Heart left ventricle (tissue), 16 donors: Measurements from ENCODE around the gene CAMK2B. TPM values are rescaled to one million over a fixed set of nuclear protein-coding genes. Genes with fewer than 3 reads are reported as not detected.

Experiments used
- ATAC-seq, 4 donors: fragments of 200-7000 bp; cut with Tn5 transposase; one replicate each; pipeline ENCODE4 v1.9.1; 2020 to 2022; ENCODE audit warnings: moderate library complexity in 4 of 4, mild to moderate bottlenecking in 3 of 4, moderate number of reproducible peaks in 1 of 4
- DNase-seq, 5 donors: peaks; one replicate each; pipeline ENCODE4 v3.0.0-alpha.2; 2020
- H3K27ac ChIP-seq, 12 donors: fragments of 200-600 bp; sonication (generic) in 4 of 12; one replicate each; pipeline versions ENCODE4 v1.5.0 to v1.8.0; 2016 to 2022; ENCODE audit warnings: mild to moderate bottlenecking in 2 of 12
- H3K27me3 ChIP-seq, 9 donors: fragments of 200-600 bp; sonication (generic) in 2 of 9; one replicate each; pipeline versions ENCODE4 v1.5.1 to v1.8.0; 2016 to 2022; ENCODE audit warnings: mild to moderate bottlenecking in 3 of 9
- H3K36me3 ChIP-seq, 9 donors: fragments of 200-600 bp; sonication (generic) in 2 of 9; one replicate each; pipeline versions ENCODE4 v1.5.0 to v1.8.0; 2018 to 2022; ENCODE audit warnings: mild to moderate bottlenecking in 2 of 9
- H3K4me1 ChIP-seq, 12 donors: fragments of 200-600 bp; sonication (generic) in 4 of 12; one replicate each; pipeline versions ENCODE4 v1.5.0 to v1.8.0; 2016 to 2022; ENCODE audit warnings: mild to moderate bottlenecking in 3 of 12
- H3K4me3 ChIP-seq, 12 donors: fragments of 200-600 bp; sonication (generic) in 4 of 12; one replicate each; pipeline versions ENCODE4 v1.5.0 to v1.8.0; 2017 to 2022; ENCODE audit warnings: mild to moderate bottlenecking in 9 of 12, moderate library complexity in 4 of 12
- H3K9me3 ChIP-seq, 12 donors: fragments of 200-600 bp; sonication (generic) in 4 of 12; one replicate each; pipeline versions ENCODE4 v1.5.0 to v1.8.0; 2016 to 2022; ENCODE audit warnings: mild to moderate bottlenecking in 1 of 12
- CTCF ChIP-seq, 12 donors: fragments of 200-600 bp; sonication (generic) in 4 of 12; IDR thresholded peaks; one replicate each; pipeline versions ENCODE4 v1.5.0 to v1.8.0; 2018 to 2022; ENCODE audit warnings: antibody characterized with exemption in 12 of 12, mild to moderate bottlenecking in 5 of 12
- POLR2A ChIP-seq, 2 donors: fragments of 450-650 bp; IDR thresholded peaks; one replicate each; pipeline ENCODE4 v1.6.1; 2017; ENCODE audit warnings: antibody characterized with exemption in 2 of 2, mild to moderate bottlenecking in 2 of 2, moderate library complexity in 2 of 2
- WGBS, 4 donors: extraction: QIAGEN DNeasy Blood & Tissue Kit in 2 of 4; methylation state at CpG; one replicate each; pipeline versions ENCODE4 v1.1.5 to v1.1.7; 2013 to 2018; 5-methylcytosine and 5-hydroxymethylcytosine counted together
- intact Hi-C, 10 donors: fragments of 100-400 bp; cut with DNase I; formaldehyde crosslinking; loops; one replicate each; pipeline versions ENCODE4 v1.11.1 to v1.14.2; 2022
- polyA plus RNA-seq, 2 donors: library from polyadenylated mRNA; stranded (reverse); fragments of 200-250 nt; gene quantifications; one replicate each; pipeline ENCODE4 v1.2.3, GENCODE V29; 2013
- total RNA-seq, 9 donors: library from RNA; depleted of rRNA in 2 of 9; stranded (reverse); fragments of >200 nt in 2 of 9; fragmentation: NEBNext Ultra II Directional in 3 of 9; extraction: Animal tissue kit (Norgen Biotek cat#: 25700) in 3 of 9; gene quantifications; one replicate each; pipeline versions ENCODE4 v1.1.0 to v1.2.4, GENCODE V29; 2016 to 2023
- donor health status: ischemic (EF 13 %, LVEDD 7.1; RV severe dilation, severe dysfunction).
- donor health status: healthy with polysubstance abuse.
- donor health status: DM: no; HTN: yes; CAD: no.
- donor health status: DM: no; HTN: no; CAD: no.
- donor health status: ischemic (EF 25% LVEDD 6.9; RV normal size, moderate dysfunction).
- donor health status: ischemic (EF 25% LVEDD 5.7; RV mildly dilated, moderate dysfunction).
- donor health status: healthy.
- donor health status: DM: yes; HTN: yes; CAD: no.
- donor health status: ischemic (EF 35%, LVEDD 5.7; RV mildly dilated, moderate dysfunction).
- donor health status: nonischemic (EF 11% LVEDD 7.7; RV severe dilation, severe dysfunction).
- donor health status: DM: yes; HTN: yes; CAD: no.
- donor health status: PGD.
- donor health status: ischemic (EF 29% LVEDD 5.4; RV normal size, mild dysfunction).
- donor health status: nonischemic (EF 23%, LVEDD 6.1; RV moderate dilation, normal function).

The CAMK2B gene
- total and polyA plus RNA-seq, 11 donors: 35.7 to 141 (median 103) TPM

GRCh38 chr7:44285561-44285960 lies 39.8 kb downstream of the CAMK2B start:
- H3K4me3 ChIP-seq: no peak overlapping the region
- DNase-seq (peak in 2 of 5 donors; percentile 4 to 17), ATAC-seq (no peak)
- no peak for TF ChIP-seq POLR2A (IDR thresholded peaks at IDR 0.05)
- TF ChIP-seq CTCF (IDR thresholded peaks at IDR 0.05): no peak
- 89 to 92% (median 90%) methylated on average over 24 of the region's 24 CpGs for WGBS, 4 donors
- H3K4me1 ChIP-seq: peaks cover 0 to 71% (median 34%) of the 10 kb centered on the region in 12 donors
- H3K36me3 ChIP-seq: no peaks in the 10 kb centered on the region
- no peaks in the 10 kb centered on the region for H3K27me3 ChIP-seq
- peak overlapping the region in 3 of 12 donors; percentile 47 to 91 (median 56) for H3K27ac ChIP-seq
- H3K9me3 ChIP-seq: no peaks in the 10 kb centered on the region
- intact Hi-C loops: loop anchor here in 1 of 10 donors (5.0 kb wide), 1 partner anchor 43 kb away; no protein-coding TSS in a partner anchor

GRCh38 chr7:44284881-44285541 lies 40.4 kb downstream of the CAMK2B start:
- TF ChIP-seq CTCF (IDR thresholded peaks at IDR 0.05) (no peak), POLR2A (IDR thresholded peaks at IDR 0.05) (no peak)
- DNase-seq (peak in 3 of 5 donors; percentile 4 to 16 (median 11)), ATAC-seq (no peak)
- WGBS, 4 donors: 83 to 91% (median 90%) methylated on average over 14 to 16 of the region's 16 CpGs
- peaks cover 0 to 71% (median 30%) of the 10 kb centered on the region in 12 donors for H3K4me1 ChIP-seq
- no peaks in the 10 kb centered on the region for H3K27me3 ChIP-seq
- no peak overlapping the region for H3K4me3 ChIP-seq
- H3K36me3 ChIP-seq: no peaks in the 10 kb centered on the region
- peak overlapping the region in 5 of 12 donors; percentile 60 to 90 (median 78) for H3K27ac ChIP-seq
- intact Hi-C loops: loop anchor here in 1 of 10 donors (5.0 kb wide), 1 partner anchor 43 kb away; no protein-coding TSS in a partner anchor
- no peaks in the 10 kb centered on the region for H3K9me3 ChIP-seq

GRCh38 chr7:44284216-44284615 lies 41.2 kb downstream of the CAMK2B start:
- Histone ChIP-seq H3K4me1 (peaks cover 0 to 69% (median 25%) of the 10 kb centered on the region in 12 donors), H3K36me3 (no peaks in the 10 kb centered on the region), H3K9me3 (no peaks in the 10 kb centered on the region), H3K4me3 (no peak overlapping the region), H3K27me3 (no peaks in the 10 kb centered on the region), H3K27ac (peak overlapping the region in 10 of 12 donors; percentile 51 to 90 (median 78))
- peak in 4 of 5 donors; percentile 7 to 25 (median 18) for DNase-seq
- ATAC-seq: no peak
- intact Hi-C loops: no loop called here
- WGBS, 4 donors: 52 to 72% (median 70%) methylated on average over 8 to 13 of the region's 13 CpGs
- no peak for TF ChIP-seq POLR2A (IDR thresholded peaks at IDR 0.05)
- no peak for TF ChIP-seq CTCF (IDR thresholded peaks at IDR 0.05)

GRCh38 chr7:44283381-44284211 lies 41.8 kb downstream of the CAMK2B start:
- WGBS, 4 donors: 50 to 72% (median 67%) methylated on average over 14 to 15 of the region's 15 CpGs
- DNase-seq (peak; percentile 58 to 80 (median 71)), ATAC-seq (peak; percentile 60 to 86 (median 76))
- H3K9me3 ChIP-seq: no peaks in the 10 kb centered on the region
- peaks cover 0 to 71% (median 24%) of the 10 kb centered on the region in 12 donors for H3K4me1 ChIP-seq
- no peak overlapping the region for H3K4me3 ChIP-seq
- no peaks in the 10 kb centered on the region for H3K27me3 ChIP-seq
- intact Hi-C loops: no loop called here
- no peaks in the 10 kb centered on the region for H3K36me3 ChIP-seq
- peak overlapping the region; percentile 32 to 90 (median 76) for H3K27ac ChIP-seq
- TF ChIP-seq POLR2A (IDR thresholded peaks at IDR 0.05) (no peak), CTCF (IDR thresholded peaks at IDR 0.05) (no peak)
